Stimulated activated CD4-positive, alpha-beta T cell treated with anti-CD3 and anti-CD28 coated beads, Interleukin-2, amount 100 ng/mL, for 24 hours (primary cell): ENCODE results near the gene CRLF1.

Experiments used
- DNase-seq, 2 donors: peaks; one replicate each; pipeline ENCODE4 v3.0.0-alpha.2; 2020

Gene CRLF1

GRCh38 chr19:18590273-18591272 lies 16.0 kb downstream of the CRLF1 start:
- no peak for DNase-seq

DNA sequence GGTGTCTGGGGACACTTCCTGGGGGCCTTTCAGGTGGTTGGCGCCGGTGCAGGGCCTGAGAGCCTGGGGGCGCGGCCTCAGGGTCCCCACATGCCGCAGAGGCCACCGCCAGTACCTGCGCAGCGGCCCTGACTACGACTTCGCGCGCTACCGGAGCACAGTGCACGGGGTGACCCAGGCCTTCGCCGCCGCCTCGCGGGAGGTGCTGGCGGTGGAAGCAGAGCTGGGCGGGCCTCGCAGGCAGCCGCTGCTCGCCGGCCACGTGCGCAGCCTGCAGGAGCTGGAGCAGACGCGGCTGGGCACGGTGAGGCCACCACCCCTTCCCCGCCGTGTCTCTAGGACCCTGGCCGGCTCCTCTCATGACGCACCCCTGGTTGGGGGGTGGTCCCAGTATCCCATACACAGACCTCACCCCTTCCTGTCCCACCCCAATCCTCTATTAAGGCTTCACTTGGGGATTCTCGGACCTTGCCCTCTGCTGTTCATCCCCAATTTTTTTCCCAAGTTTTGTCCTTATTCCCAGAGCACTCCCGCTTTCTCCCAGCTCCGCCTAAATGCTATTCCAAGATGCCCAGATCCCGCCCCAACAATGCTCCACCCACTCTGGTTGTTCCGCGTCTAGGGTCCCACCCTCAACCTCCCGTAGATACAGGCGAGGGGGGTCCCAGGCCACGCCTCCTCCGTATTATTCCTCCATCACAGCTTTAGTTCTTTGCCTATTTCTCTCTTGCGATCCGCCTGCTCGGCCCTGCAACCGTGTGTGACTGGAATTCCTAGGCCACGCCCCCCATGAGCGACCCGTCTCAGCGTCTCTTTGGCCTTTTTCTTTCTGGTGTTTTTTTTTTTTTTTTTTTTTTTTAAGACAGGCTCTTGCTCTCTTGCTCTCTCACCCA lies 17.0 kb downstream of the CRLF1 start:
- peak in 1 of 2 donors; percentile 72 for DNase-seq

DNA sequence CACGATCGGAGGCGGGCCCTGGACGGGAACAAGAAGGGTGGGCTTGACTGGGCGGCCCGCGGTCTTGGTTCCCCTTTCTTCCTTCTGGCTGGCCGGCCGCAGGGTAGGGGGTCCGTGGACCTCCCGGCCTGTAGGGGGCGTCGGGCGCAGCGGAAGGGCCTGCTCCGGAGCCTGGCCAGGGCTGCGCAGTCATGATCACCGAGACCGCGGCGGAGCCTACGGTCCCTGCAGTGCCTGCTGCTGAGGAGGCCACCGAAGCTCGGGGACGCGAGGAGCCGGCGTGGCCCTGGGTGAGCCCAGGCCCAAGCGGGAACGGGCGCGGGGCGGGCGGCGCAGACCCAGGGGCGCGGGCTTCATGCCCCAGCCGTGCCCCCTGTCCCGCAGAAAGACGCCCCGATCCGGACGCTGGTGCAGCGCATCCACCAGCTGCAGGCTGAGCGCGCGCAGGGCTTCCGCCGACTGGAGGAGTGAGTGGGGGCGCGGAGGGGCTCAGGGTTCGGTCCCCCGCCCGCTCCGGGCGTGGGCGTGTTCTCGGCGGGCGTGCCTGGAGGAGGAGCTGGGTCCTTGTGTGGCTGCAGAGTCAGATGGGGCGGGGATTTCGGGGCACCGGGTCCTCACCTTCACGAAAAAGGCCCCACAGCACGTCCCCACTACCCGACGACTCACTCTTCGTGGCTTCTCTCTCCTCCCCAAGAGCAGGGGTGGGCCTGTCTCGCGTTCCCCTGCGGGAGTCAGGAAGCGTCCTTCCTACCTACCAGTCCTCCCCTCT lies 17.8 kb downstream of the CRLF1 start, which contains the start of gene REX1BD:
REX1BD (plus strand) TSS at position 188 of the 769 bp plus-strand sequence; CDS start at position 192, 4 bp downstream.
- peak; percentile 88 to 92 for DNase-seq

DNA sequence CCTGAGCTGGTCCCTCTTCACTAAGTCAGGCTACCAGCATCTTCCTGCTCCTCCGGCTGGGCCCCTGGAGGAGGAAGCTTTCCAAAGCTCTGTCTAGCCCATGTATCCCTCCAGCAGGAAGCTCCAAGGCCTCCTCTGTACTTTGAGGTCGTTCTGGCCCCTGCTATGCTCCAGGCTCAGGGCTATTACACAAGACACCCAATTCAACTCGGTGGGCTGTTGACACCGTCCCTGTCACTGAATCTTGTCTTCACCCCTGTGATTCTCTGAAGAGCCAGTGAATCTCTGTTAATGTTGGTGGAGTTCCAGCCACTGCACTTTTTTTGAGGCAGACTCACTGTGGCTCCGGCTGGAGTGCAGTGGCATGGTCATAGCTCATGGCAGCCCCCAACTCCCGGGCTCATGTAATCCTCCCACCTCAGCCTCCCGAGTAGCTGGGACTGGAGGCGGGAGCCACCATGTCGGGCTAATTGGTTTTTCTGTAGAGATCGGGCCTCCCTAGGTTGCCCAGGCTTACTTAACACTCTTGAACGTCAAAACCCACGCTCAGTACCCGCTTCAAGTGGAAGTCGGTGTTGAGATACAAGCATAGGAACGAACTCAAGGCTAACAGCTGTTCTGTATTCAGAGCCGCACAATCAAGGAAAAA lies 18.5 kb downstream of the CRLF1 start:
- DNase-seq: no peak

DNA sequence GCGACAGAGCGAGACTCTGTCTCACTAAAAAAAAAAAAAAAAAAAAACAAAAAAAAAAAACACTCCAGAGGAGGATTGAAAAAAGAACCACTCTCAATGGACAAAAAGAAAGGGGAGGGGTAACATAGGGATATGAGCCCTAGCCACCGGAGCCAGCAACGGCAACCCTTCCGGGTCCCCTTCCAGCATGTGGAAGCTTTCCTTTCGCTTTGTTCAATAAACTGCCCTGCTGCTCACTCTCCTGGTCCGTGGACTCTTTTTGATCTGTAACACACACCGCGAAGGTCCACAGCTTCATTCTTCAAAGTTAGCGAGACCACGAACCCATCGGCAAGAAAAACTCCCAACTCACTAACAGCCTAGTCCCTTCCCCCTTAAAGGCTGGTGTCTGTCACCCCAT lies 19.0 kb downstream of the CRLF1 start:
- DNase-seq: no peak

DNA sequence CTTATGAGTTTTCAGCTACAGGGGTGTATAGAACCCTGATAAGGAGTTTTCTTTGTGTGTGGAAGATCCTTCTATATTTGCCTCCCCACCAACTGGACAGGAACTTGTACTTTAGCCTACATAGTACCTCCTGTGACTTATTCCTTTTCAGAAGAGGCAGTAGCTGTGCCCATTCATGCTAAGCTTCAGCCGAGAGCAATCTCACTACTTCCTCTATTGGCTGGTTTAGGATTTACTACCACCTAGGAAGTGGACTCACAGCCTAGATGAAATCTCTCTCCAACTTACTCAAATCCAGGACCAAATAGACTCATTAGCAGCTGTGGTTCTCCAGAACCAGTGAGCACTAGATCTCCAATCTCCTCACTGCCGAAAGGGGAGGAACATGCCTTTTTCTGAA lies 20.3 kb downstream of the CRLF1 start:
- DNase-seq: no peak

DNA sequence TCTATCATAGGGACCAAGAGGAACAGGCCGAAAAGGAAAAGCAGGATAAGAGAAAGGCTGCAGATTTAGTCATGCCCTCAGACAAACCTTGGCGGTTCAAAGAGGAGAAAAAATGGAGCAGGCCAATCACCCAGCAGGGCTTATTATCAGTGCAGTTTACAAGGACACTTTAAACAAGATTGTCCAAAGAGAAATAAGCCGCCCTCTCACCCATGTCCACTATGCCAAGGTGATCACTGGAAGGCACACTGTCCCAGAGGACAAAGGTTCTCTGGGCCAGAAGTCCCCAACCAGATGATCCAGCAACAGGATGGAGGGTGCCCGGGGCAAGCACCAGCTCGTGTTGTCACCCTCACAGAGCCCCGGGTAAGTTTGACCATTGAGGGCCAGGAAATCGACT lies 26.3 kb downstream of the CRLF1 start:
- no peak for DNase-seq

DNA sequence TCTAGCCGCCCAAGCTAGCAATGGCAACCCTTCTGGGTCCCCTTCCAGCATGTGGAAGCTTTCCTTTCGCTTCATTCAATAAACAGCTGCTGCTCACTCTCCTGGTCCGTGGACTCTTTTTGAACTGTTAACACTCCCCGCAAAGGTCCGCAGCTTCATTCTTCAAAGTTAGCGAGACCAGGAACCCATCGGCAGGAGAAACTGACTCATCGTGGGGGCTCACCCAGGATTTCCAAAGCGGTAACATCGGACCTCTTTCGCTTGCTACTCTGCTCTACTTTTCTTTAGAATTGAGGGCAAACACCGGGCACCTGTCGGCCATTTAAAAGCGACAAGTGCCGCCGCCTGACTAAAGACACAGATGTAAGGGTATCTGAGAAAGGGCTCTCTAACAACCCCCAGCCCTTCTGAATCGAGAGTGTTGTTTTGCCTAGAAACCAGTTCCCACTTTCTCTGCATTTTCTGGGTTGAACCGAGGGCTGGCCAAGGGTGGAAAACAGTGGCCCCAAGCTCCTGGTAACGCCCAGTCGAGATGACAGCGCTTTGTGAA lies 29.2 kb downstream of the CRLF1 start:
- no peak for DNase-seq

DNA sequence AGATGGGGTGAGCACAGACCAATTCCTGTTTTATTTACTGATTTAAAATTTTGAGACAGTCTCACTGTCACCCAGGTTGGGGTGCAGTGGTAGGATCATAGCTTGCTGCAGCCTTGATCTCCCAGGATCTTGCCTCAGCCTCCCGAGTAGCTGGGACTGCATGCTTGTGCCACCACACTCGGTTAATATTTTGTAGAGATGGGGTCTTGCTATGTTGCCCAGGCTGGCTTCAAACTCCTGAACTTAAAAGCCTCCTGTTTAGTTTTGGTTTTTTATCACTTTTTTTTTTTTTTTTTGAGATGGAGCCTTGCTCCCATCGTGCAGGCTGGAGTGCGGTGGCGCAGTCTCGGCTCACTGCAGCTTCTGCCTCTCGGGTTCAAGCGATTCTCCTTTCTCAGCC lies 30.2 kb downstream of the CRLF1 start:
- no peak for DNase-seq

DNA sequence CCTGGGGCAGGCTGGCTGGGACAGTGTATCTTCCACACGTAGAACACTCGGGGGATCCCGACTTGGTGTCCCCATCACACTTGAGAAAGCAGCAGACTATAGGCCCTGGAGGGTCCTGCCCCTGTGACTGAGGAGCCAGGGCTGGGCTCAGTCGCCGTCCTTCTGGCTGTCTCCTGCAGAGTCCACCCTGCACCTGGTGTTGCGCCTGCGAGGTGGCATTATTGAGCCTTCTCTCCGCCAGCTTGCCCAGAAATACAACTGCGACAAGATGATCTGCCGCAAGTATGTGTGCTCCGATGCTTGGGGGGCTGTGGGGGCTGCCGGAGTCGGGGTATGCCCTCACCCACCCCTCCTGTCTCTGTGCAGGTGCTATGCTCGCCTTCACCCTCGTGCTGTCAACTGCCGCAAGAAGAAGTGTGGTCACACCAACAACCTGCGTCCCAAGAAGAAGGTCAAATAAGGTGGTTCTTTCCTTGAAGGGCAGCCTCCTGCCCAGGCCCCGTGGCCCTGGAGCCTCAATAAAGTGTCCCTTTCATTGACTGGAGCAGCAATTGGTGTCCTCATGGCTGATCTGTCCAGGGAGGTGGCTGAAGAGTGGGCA lies 31.8 kb downstream of the CRLF1 start:
- no peak for DNase-seq

DNA sequence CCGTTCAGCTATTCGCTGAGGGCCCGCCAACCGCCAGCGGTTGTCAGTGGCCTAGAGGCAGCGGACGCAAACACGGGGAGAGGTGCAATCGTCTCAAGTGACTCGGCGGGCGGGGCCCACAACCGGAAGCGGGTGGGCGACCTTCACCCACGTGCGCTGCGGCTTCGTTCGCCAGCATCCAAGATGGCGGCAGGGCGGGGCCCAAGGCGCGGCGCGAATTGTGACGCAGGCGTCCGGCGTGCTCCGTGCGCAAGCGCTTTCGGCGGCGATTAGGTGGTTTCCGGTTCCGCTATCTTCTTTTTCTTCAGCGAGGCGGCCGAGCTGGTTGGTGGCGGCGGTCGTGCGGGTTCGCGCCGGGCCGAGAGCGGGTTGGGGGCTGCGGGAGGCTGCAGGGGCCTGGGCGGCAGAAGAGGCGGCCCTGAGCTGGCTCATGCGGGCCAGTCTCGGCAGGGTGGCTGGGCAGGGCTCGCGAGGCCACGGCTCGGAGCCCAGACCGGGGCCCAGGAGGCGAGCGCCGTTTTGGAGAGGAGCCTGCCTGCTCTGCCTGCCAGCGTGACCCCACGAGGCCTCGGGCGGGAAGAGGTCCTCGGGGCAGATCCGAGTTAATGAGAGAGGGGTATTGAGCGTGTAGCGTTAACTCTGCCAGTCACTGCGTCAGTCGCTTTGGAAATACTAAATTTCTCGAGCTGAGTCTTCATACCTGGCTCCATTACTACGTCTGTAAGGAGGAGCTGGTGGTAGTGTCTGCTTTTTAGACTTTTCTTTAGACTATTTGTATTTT lies 34.8 kb downstream of the CRLF1 start, which contains the start of gene UBA52:
UBA52 (plus strand) TSS at position 294 of the 781 bp plus-strand sequence. CDS start 1,444 bp downstream, outside the sequence.
- peak; percentile 99 for DNase-seq

GRCh38 chr19:18568367-18568766 lies 38.2 kb downstream of the CRLF1 start:
- no peak for DNase-seq

DNA sequence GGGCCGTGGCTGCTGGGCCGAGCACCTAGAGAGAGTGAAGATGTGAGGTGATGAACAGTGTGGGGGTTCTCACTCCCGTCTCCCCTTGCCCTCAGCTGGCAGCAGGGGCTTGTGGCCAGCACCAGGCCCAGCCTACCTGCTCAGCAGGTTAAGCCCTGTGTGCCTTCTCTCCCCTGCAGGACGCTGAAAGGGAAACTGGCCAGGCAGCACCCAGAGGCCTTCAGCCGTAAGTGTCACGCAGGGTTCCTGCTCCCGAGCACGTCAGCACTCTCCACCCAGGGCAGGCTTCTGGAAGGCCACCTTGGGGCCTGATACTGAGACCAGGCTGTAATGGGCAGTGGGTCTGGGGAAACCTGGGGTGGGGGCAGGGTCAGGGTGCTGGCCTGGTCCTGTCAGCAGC lies 39.6 kb downstream of the CRLF1 start:
- DNase-seq: no peak

GRCh38 chr19:18562086-18562485 lies 44.5 kb downstream of the CRLF1 start:
- no peak for DNase-seq

GRCh38 chr19:18559685-18560084 lies 46.9 kb downstream of the CRLF1 start:
- no peak for DNase-seq

- no peak for DNase-seq
These were observed 48.0 kb downstream of the CRLF1 start for GRCh38 chr19:18558604-18559003.

DNA sequence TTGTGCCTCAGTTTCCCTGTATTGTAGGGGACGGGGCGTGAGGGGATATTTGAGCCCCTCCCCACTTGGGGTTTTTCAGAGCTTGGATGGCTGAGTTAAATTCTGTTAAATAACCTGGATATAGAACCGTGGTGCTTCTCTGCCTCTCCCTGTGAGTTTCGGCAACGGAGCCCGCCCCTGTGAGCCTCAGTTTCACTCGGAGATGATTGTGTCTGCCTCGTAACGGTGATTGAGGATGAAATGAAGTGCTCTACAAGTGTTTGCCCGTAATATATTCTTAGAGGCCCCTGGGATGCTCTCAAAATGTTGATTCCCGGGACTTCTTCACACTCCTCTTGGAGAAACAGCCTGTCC lies 48.4 kb downstream of the CRLF1 start:
- no peak for DNase-seq

DNA sequence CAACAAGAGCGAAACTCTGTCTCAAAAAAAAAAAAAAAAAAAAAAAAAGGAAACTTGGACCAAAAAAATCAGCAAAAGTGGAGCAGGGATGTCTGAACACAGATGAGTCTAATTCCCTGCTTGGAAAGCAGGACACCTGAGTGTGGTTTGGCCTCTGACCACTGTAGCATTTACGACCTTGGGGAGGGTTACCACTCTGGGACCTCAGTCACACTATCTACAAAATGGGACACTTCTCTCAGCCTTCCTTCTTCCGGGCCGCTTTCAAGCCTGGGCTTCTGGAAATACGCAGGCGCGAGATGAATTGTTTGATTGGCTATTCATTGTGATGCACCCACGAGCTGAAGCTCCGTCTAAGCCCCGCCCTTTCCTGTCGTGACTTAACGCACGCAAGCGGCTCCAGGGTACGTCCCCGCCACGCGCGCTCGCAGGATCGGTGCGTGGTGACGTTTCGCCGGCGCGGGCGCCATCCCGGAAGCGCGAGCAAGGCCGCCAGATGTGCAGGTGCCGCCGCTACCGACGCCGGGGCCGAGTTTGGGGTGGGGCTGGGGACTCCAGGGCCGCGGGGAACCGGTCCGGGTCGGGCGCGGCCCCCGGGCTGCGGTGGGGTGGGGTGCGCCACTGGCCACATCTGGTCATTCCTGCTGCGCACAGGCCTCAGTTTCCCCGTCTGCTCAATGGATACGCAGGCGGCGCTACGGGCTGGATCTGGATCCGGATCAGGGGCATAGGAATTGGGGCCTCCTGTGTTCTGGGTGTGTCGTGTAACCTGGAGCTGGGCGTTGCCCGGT lies 49.0 kb downstream of the CRLF1 start, which contains the start of gene KXD1:
KXD1 (plus strand) TSS at position 460 of the 791 bp plus-strand sequence. CDS start 4,187 bp downstream, outside the sequence.
- peak; percentile 97 to 98 for DNase-seq

DNA sequence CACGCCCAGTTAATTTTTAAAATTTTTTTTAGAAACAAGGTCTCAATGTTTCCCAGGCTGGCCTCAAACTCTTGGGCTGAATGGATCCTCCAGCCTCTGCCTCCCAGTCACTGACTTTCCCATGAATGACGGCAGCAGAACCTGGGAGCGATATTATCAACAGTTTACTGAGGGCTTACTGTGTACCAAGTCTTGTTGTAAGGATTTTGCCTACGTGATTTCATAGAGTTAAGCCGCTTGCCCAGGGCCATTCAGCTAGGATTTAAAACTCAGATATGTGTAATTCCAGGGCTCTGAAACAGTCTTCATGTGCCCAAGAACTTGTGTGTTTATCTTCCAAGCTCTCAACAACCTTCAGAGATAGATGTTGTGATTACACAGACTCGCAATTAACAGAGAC lies 55.0 kb downstream of the CRLF1 start:
- no peak for DNase-seq
